GM12873 (cell line): ENCODE measurements around the gene XPC.
A peak's percentile ranks its signal among the peaks of the same experiment; 100 is the strongest.

Experiments used
- CTCF ChIP-seq: IDR thresholded peaks from 2 replicates; pipeline ENCODE4 v1.5.1; 2012; ENCODE audit warnings: low read depth, mild to moderate bottlenecking, moderate library complexity, low read length, control low read depth; ENCODE audit not compliant: insufficient read depth; ENCODE audit errors: missing control alignments

The XPC gene

GRCh38 chr3:14150491-14151230 is 27.7 kb downstream of the XPC start:
- no peak for TF ChIP-seq CTCF

- TF ChIP-seq CTCF, result no peak
These were observed 28.3 kb downstream of the XPC start for GRCh38 chr3:14150078-14150477.

- peak; percentile 22 for TF ChIP-seq CTCF
These were observed 30.1 kb downstream of the XPC start for GRCh38 chr3:14148041-14148985.

- TF ChIP-seq CTCF, result no peak
These were observed 30.8 kb downstream of the XPC start for GRCh38 chr3:14147617-14148016.

- TF ChIP-seq CTCF, result no peak
These were observed 31.4 kb downstream of the XPC start for GRCh38 chr3:14147066-14147435.

- no peak for TF ChIP-seq CTCF
These were observed 31.9 kb downstream of the XPC start for GRCh38 chr3:14146381-14147065.
